ENCODE data around the gene EPS15.

The EPS15 gene

GRCh38 chr1:51385776-51386175 lies 133.3 kb downstream of the EPS15 start:
- no peak overlapping the region for H3K27ac ChIP-seq
- no peak for TF ChIP-seq CTCF (conservative IDR thresholded peaks at IDR 0.05)

- no peak overlapping the region for H3K27ac ChIP-seq
- TF ChIP-seq CTCF (conservative IDR thresholded peaks at IDR 0.05) = no peak
These were observed 137.1 kb downstream of the EPS15 start for GRCh38 chr1:51381964-51382363.

DNA sequence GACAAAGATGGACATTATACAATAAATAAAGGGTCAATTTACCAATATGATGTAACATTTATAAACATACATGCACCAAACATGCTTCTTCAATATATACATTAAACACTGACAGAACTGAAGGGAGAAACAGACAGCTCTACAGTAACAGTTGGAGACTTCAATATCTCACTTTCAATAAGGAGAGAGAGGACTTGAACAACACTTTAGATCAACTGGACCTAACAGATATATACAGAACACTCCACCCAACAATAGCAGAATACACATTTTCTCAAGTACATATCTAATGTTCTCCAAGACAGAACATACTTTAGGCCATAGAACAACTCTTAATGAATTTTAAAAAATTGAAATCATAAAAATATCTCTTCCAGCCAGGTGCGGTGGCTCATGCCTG lies 138.1 kb downstream of the EPS15 start:
- no peak overlapping the region for H3K27ac ChIP-seq
- no peak for TF ChIP-seq CTCF (conservative IDR thresholded peaks at IDR 0.05)

DNA sequence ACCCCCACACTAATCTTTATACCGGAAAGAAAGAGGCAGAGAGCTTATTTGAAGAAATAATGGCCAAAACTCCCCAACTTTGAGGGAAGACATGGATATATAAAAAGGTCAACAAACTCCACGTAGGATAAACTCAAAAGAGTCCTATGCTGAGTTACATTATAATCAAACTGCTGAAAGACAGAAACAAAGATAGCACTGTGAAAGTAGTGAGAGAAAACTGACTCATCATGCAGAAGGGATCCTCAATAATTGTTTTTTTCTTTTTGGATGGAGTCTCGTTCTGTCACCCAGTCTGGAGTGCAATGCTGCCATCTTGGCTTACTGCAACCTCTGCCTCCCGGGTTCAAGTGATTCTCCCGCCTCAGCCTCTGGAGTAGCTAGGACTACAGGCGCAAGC lies 140.2 kb downstream of the EPS15 start:
- no peak overlapping the region for H3K27ac ChIP-seq
- no peak for TF ChIP-seq CTCF (conservative IDR thresholded peaks at IDR 0.05)

DNA sequence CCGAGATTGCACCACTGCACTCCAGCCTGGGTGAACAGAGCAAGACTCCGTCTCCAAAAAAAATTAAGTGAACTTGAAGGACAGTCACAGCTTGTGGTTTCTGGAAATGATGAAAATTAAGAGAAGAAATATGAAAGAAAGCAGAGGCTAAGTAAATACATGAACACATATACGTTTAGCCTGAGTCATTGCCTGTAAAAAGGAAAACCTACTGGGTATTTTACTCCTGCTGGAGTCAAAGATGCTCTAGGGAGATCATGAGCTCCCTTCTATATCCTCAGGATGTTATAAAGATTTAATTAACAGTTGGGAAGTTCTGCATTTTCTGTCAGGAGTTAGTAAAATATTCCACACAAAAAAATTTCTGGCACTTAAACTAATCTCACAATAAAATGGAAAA lies 145.2 kb downstream of the EPS15 start:
- TF ChIP-seq CTCF (conservative IDR thresholded peaks at IDR 0.05) = no peak
- no peak overlapping the region for H3K27ac ChIP-seq

DNA sequence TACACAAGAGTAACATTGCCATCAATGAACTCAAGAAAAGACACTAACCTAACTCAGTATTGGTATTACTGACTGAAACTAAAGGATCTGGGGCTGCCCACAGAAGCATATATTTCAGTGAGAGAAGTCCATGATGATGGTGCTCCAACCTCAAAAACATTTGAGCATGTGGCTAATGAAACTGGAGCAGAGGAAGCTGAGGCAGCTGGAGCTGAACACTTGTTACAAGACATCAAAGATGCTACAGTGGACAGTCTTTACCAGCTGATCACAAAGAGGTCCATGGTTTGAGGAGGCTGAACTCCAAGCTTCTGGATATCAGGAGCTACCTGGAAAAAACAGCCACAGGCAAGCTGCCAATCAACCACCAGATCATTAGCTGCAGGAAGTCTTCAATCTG lies 146.5 kb downstream of the EPS15 start:
- H3K27ac ChIP-seq = no peak overlapping the region

GRCh38 chr1:51369171-51369570 lies 149.9 kb downstream of the EPS15 start:
- no peak for TF ChIP-seq CTCF (conservative IDR thresholded peaks at IDR 0.05)
- no peak overlapping the region for H3K27ac ChIP-seq

More for the DNA sequence above, 146.5 kb downstream of the EPS15 start:
- no peak for TF ChIP-seq CTCF (conservative IDR thresholded peaks at IDR 0.05)

DNA sequence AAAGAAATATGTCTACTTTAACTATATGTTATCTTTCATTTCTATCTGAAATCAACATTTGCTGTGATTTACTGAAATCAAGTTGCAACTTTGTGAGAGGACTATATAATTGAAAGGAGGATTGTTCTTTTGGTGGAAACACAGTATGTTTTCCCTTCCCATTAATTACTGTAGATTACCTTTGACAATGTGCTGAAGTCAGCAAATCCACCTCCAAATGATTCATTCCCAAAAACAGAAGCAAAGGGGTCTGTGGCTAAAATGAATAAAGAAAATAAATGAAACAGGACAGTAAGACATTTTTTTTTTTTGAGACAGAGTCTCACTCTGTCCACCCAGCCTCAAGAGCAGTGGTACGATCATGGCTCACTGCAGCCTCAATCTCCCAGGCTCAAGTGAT lies 153.3 kb downstream of the EPS15 start:
- H3K27ac ChIP-seq = no peak overlapping the region
- TF ChIP-seq CTCF (conservative IDR thresholded peaks at IDR 0.05) = no peak
